HepG2 (cell line): ENCODE measurements around the gene INHBC. TPM values are rescaled to one million over a fixed set of nuclear protein-coding genes. Genes with fewer than 3 reads are reported as not detected.

ENCODE experiments used
- ATF7-NPFF ChIP-seq: sonication (generic); formaldehyde crosslinking; IDR thresholded peaks from 2 replicates; pipeline ENCODE4 v1.8.1; 2023; ENCODE audit warnings: mild to moderate bottlenecking, low read depth, missing genetic modification reagents, moderate library complexity
- FOXK2 ChIP-seq: fragments of 450-650 bp; IDR thresholded peaks from 2 replicates; pipeline ENCODE4 v1.6.1; 2016
- GTF2F1 ChIP-seq: fragments of 150-350 bp; IDR thresholded peaks from 2 replicates; pipeline ENCODE4 v1.6.1; 2014; ENCODE audit warnings: low read length
- IRF2 ChIP-seq: IDR thresholded peaks from 2 replicates; pipeline ENCODE4 v1.6.1; 2018; ENCODE audit warnings: missing genetic modification reagents, missing compliant biosample characterization
- NCOA5 ChIP-seq: sonication (generic); formaldehyde crosslinking; IDR thresholded peaks from 2 replicates; pipeline ENCODE4 v1.4.0; 2020; ENCODE audit warnings: missing genetic modification reagents
- PCBP1 ChIP-seq: fragments of 200-400 bp; formaldehyde crosslinking; IDR thresholded peaks from 2 replicates; pipeline ENCODE4 v1.6.1; 2017; ENCODE audit warnings: mild to moderate bottlenecking, low read depth, low read length, borderline replicate concordance
- SP5 ChIP-seq: IDR thresholded peaks from 2 replicates; pipeline ENCODE4 v1.6.1; 2016; ENCODE audit warnings: low read depth, borderline replicate concordance
- SPEN ChIP-seq: sonication (generic); formaldehyde crosslinking; IDR thresholded peaks from 2 replicates; pipeline ENCODE4 v1.5.1; 2020; ENCODE audit warnings: low read depth, mild to moderate bottlenecking, missing genetic modification reagents
- TBX3 ChIP-seq: fragments of 450-650 bp; IDR thresholded peaks from 2 replicates; pipeline ENCODE4 v1.6.1; 2017; ENCODE audit warnings: antibody characterized with exemption, mild to moderate bottlenecking, inconsistent platforms, borderline replicate concordance
- ZNF33A ChIP-seq: sonication (generic); formaldehyde crosslinking; IDR thresholded peaks from 2 replicates; pipeline ENCODE4 v1.5.1; 2020; ENCODE audit warnings: missing genetic modification reagents, mild to moderate bottlenecking, moderate library complexity, borderline replicate concordance
- ZNF703 ChIP-seq: sonication (generic); formaldehyde crosslinking; IDR thresholded peaks from 2 replicates; pipeline ENCODE4 v1.5.1; 2020; ENCODE audit warnings: missing genetic modification reagents, mild to moderate bottlenecking, moderate library complexity, borderline replicate concordance
- polyA plus RNA-seq, 8 experiments: library from polyadenylated mRNA; depleted of rRNA in 3 of 8; stranded (reverse) in 7 of 8; unstranded in 1 of 8; fragments of >200 nt; fragmentation: Illumina TruSeq in 4 of 8; extraction: Trizol in 4 of 8; gene quantifications; 2 replicates each; pipeline versions ENCODE4 v1.2.1 to v1.2.3, GENCODE V29; 2011 to 2016; ENCODE audit warnings: low read depth in 4 of 8, missing spikeins in 1 of 8, mixed read lengths in 1 of 8; ENCODE audit not compliant: insufficient read depth in 1 of 8
- total RNA-seq, 5 experiments: library from RNA; depleted of rRNA; stranded (reverse); fragments of >200 nt; fragmentation: Illumina TruSeq; extraction: Trizol; gene quantifications; 2 replicates each; pipeline ENCODE4 v1.2.3, GENCODE V29; 2016; ENCODE audit warnings: low read depth in 1 of 5
- TF ChIP-seq, protein P1 (sequence below): sonication (generic); formaldehyde crosslinking; IDR thresholded peaks from 2 replicates; pipeline ENCODE4 v1.4.0; 2020; ENCODE audit warnings: missing genetic modification reagents, borderline replicate concordance
- TF ChIP-seq, protein P2 (sequence below): IDR thresholded peaks from 2 replicates; pipeline ENCODE4 v1.6.1; 2016; ENCODE audit warnings: mild to moderate bottlenecking, missing biosample characterization, missing genetic modification reagents
- TF ChIP-seq, protein P3 (sequence below): sonication (generic); formaldehyde crosslinking; IDR thresholded peaks from 2 replicates; pipeline ENCODE4 v1.4.0; 2020; ENCODE audit warnings: missing genetic modification reagents
- TF ChIP-seq, protein P4 (sequence below): sonication (generic); formaldehyde crosslinking; IDR thresholded peaks from 2 replicates; pipeline ENCODE4 v1.4.0; 2020; ENCODE audit warnings: mild to moderate bottlenecking, missing genetic modification reagents
- TF ChIP-seq, protein P5 (sequence below): sonication (generic); formaldehyde crosslinking; IDR thresholded peaks from 2 replicates; pipeline ENCODE4 v1.5.0; 2020; ENCODE audit warnings: mild to moderate bottlenecking, missing genetic modification reagents

Gene INHBC
- total and polyA plus RNA-seq, 2 of the 13 experiments (the other 11 are each of a cell fraction or from before 2014, with no cell fraction given) = 1.8 to 13.8 TPM

DNA sequence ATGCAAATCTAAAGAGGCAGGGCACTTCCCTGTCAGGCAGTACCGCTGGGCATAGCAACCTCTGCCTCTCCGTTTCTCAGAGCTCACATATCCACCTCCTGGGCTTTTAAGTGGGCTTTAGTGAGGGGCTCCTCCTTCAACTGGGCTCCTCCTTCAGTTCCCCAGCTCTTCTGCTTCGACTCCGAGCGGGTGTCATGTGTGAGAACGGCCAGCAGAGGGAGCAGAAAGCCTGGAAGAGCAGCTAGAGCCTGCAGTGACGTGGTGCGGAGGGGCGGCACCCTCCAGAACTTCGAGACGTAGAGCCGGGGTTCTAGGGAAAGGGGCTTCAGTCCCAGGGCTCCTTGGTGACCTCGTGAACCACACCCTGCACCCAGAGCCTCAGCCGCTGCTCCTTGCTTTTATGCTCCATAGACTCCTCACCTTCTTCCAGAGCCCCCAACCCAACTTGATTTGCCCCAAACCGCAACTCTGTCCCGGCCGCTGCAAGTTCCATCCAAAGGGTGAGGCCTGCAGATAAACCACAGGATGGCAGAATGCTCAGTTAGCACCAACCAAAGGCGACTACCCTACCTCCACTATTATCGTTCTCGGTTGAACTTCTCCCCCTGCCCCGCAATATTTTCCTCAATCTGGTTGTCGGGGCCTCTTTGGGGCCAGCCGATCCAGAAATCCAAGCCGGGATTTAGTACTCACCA is 24.6 kb downstream of the INHBC start (continued):
- TF ChIP-seq, protein P1, sequence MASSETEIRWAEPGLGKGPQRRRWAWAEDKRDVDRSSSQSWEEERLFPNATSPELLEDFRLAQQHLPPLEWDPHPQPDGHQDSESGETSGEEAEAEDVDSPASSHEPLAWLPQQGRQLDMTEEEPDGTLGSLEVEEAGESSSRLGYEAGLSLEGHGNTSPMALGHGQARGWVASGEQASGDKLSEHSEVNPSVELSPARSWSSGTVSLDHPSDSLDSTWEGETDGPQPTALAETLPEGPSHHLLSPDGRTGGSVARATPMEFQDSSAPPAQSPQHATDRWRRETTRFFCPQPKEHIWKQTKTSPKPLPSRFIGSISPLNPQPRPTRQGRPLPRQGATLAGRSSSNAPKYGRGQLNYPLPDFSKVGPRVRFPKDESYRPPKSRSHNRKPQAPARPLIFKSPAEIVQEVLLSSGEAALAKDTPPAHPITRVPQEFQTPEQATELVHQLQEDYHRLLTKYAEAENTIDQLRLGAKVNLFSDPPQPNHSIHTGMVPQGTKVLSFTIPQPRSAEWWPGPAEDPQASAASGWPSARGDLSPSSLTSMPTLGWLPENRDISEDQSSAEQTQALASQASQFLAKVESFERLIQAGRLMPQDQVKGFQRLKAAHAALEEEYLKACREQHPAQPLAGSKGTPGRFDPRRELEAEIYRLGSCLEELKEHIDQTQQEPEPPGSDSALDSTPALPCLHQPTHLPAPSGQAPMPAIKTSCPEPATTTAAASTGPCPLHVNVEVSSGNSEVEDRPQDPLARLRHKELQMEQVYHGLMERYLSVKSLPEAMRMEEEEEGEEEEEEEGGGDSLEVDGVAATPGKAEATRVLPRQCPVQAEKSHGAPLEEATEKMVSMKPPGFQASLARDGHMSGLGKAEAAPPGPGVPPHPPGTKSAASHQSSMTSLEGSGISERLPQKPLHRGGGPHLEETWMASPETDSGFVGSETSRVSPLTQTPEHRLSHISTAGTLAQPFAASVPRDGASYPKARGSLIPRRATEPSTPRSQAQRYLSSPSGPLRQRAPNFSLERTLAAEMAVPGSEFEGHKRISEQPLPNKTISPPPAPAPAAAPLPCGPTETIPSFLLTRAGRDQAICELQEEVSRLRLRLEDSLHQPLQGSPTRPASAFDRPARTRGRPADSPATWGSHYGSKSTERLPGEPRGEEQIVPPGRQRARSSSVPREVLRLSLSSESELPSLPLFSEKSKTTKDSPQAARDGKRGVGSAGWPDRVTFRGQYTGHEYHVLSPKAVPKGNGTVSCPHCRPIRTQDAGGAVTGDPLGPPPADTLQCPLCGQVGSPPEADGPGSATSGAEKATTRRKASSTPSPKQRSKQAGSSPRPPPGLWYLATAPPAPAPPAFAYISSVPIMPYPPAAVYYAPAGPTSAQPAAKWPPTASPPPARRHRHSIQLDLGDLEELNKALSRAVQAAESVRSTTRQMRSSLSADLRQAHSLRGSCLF (CRISPR knock-in tag) = no peak
- no peak for TF ChIP-seq NCOA5 (CRISPR knock-in tag)
- TF ChIP-seq, protein P2, sequence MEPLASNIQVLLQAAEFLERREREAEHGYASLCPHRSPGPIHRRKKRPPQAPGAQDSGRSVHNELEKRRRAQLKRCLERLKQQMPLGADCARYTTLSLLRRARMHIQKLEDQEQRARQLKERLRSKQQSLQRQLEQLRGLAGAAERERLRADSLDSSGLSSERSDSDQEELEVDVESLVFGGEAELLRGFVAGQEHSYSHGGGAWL (CRISPR knock-in tag) = no peak
- TF ChIP-seq ATF7-NPFF (CRISPR knock-in tag) = no peak
- no peak for TF ChIP-seq TBX3
- no peak for TF ChIP-seq GTF2F1
- TF ChIP-seq, protein P3, sequence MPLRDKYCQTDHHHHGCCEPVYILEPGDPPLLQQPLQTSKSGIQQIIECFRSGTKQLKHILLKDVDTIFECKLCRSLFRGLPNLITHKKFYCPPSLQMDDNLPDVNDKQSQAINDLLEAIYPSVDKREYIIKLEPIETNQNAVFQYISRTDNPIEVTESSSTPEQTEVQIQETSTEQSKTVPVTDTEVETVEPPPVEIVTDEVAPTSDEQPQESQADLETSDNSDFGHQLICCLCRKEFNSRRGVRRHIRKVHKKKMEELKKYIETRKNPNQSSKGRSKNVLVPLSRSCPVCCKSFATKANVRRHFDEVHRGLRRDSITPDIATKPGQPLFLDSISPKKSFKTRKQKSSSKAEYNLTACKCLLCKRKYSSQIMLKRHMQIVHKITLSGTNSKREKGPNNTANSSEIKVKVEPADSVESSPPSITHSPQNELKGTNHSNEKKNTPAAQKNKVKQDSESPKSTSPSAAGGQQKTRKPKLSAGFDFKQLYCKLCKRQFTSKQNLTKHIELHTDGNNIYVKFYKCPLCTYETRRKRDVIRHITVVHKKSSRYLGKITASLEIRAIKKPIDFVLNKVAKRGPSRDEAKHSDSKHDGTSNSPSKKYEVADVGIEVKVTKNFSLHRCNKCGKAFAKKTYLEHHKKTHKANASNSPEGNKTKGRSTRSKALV = no peak
- TF ChIP-seq, protein P4, sequence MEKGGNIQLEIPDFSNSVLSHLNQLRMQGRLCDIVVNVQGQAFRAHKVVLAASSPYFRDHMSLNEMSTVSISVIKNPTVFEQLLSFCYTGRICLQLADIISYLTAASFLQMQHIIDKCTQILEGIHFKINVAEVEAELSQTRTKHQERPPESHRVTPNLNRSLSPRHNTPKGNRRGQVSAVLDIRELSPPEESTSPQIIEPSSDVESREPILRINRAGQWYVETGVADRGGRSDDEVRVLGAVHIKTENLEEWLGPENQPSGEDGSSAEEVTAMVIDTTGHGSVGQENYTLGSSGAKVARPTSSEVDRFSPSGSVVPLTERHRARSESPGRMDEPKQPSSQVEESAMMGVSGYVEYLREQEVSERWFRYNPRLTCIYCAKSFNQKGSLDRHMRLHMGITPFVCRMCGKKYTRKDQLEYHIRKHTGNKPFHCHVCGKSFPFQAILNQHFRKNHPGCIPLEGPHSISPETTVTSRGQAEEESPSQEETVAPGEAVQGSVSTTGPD = no peak
- TF ChIP-seq FOXK2 = no peak
- TF ChIP-seq ZNF33A (CRISPR knock-in tag) = no peak
- TF ChIP-seq PCBP1 = no peak
- no peak for TF ChIP-seq SPEN (CRISPR knock-in tag)
- peak; percentile 28; the same call in 1 of the 2 replicates for TF ChIP-seq SP5 (CRISPR knock-in tag)
- TF ChIP-seq ZNF703 (CRISPR knock-in tag) = no peak
- TF ChIP-seq IRF2 = no peak
- TF ChIP-seq, protein P5, sequence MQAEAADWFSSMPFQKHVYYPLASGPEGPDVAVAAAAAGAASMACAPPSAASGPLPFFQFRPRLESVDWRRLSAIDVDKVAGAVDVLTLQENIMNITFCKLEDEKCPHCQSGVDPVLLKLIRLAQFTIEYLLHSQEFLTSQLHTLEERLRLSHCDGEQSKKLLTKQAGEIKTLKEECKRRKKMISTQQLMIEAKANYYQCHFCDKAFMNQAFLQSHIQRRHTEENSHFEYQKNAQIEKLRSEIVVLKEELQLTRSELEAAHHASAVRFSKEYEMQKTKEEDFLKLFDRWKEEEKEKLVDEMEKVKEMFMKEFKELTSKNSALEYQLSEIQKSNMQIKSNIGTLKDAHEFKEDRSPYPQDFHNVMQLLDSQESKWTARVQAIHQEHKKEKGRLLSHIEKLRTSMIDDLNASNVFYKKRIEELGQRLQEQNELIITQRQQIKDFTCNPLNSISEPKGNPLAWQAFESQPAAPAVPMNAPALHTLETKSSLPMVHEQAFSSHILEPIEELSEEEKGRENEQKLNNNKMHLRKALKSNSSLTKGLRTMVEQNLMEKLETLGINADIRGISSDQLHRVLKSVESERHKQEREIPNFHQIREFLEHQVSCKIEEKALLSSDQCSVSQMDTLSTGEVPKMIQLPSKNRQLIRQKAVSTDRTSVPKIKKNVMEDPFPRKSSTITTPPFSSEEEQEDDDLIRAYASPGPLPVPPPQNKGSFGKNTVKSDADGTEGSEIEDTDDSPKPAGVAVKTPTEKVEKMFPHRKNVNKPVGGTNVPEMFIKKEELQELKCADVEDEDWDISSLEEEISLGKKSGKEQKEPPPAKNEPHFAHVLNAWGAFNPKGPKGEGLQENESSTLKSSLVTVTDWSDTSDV (CRISPR knock-in tag) = no peak
